Naive B cell (primary cell): ENCODE data around the gene C4BPB. TPM values are rescaled to one million over a fixed set of nuclear protein-coding genes. Genes with fewer than 3 reads are reported as not detected.

Experiments used
- ATAC-seq, 2 donors: fragments of 150-1000 bp; cut with Tn5 transposase; 2 replicates each; pipeline ENCODE4 v1.10.0; 2021; ENCODE audit warnings: low read depth in 2 of 2, mild to moderate bottlenecking in 2 of 2, moderate library complexity in 2 of 2
- DNase-seq: peaks from one replicate; pipeline ENCODE4 v3.0.0; 2022
- H3K27ac Mint-ChIP-seq, 6 donors: one replicate each; pipeline ENCODE4 v1.8.0; 2020 to 2022; ENCODE audit warnings: mild to moderate bottlenecking in 6 of 6, mixed read lengths in 6 of 6, moderate library complexity in 5 of 6, inconsistent platforms in 2 of 6
- H3K27me3 Mint-ChIP-seq, 3 donors: one replicate each; pipeline ENCODE4 v1.8.0; 2021 to 2022; ENCODE audit warnings: mixed read lengths in 3 of 3, mild to moderate bottlenecking in 1 of 3
- H3K36me3 Mint-ChIP-seq, 2 donors: one replicate each; pipeline ENCODE4 v1.8.0; 2020 to 2022; ENCODE audit warnings: mixed read lengths in 2 of 2, inconsistent platforms in 1 of 2, mild to moderate bottlenecking in 1 of 2
- H3K4me1 Mint-ChIP-seq, 3 donors: one replicate each; pipeline ENCODE4 v1.8.0; 2020 to 2022; ENCODE audit warnings: mixed read lengths in 3 of 3, inconsistent platforms in 1 of 3, mild to moderate bottlenecking in 1 of 3, moderate library complexity in 1 of 3
- H3K4me3 Mint-ChIP-seq, 8 donors: one replicate each; pipeline ENCODE4 v1.8.0; 2020 to 2022; ENCODE audit warnings: mild to moderate bottlenecking in 8 of 8, mixed read lengths in 8 of 8, moderate library complexity in 8 of 8, inconsistent platforms in 2 of 8
- H3K9me3 Mint-ChIP-seq, 7 donors: one replicate each; pipeline ENCODE4 v1.8.0; 2020 to 2022; ENCODE audit warnings: mixed read lengths in 7 of 7, mild to moderate bottlenecking in 5 of 7, inconsistent platforms in 2 of 7, moderate library complexity in 1 of 7
- polyA plus RNA-seq, 6 donors: library from polyadenylated mRNA; unstranded; fragments of 300-500 nt; fragmentation: Illumina TruSeq; gene quantifications; one replicate each; pipeline ENCODE4 v1.2.3, GENCODE V29; 2021; ENCODE audit warnings: low read depth in 6 of 6

Gene C4BPB
- polyA plus RNA-seq, 6 donors from 2014 or later = 0.23 TPM; not detected in 5

GRCh38 chr1:207145401-207146058 is 56.9 kb downstream of the C4BPB start:
- H3K4me1 Mint-ChIP-seq = peaks cover 0 to 3% (median 0%) of the 10 kb centered on the region in 3 donors
- no peak for DNase-seq
- H3K27ac Mint-ChIP-seq = no peak overlapping the region
- H3K36me3 Mint-ChIP-seq = no peaks in the 10 kb centered on the region
- peaks cover 0 to 8% (median 2%) of the 10 kb centered on the region in 3 donors for H3K27me3 Mint-ChIP-seq
- no peak overlapping the region for H3K4me3 Mint-ChIP-seq
- peaks cover 0 to 5% (median 0%) of the 10 kb centered on the region in 7 donors for H3K9me3 Mint-ChIP-seq
- no peak for ATAC-seq

Other genes starting within 250 kb of the C4BPB start
- not detected for gene IL20, start 223.2 kb upstream of the C4BPB start, polyA plus RNA-seq
- 10 to 100 TPM; 44.1 to 94.5 (median 57.5) TPM for gene IL24, start 191.4 kb upstream of the C4BPB start, polyA plus RNA-seq
- gene FCMR, start 166.9 kb upstream of the C4BPB start, polyA plus RNA-seq = 1,000 to 10,000 TPM; 1,550 to 2,548 (median 1,723) TPM
- gene PIGR, start 142.4 kb upstream of the C4BPB start, polyA plus RNA-seq = under 1 TPM; 0.05 to 0.84 (median 0.64) TPM
- not detected for gene FCAMR, start 118.4 kb upstream of the C4BPB start, polyA plus RNA-seq
- 1 to 10 TPM in 1 of 6 donors, under 1 TPM in 3, not detected in 2; 0.08 to 2.3 (median 0.12) TPM for gene C1orf116, start 56.1 kb upstream of the C4BPB start, polyA plus RNA-seq
- gene YOD1, start 37.7 kb upstream of the C4BPB start, polyA plus RNA-seq = 1 to 10 TPM; 1.3 to 3.5 (median 1.8) TPM
- gene PFKFB2, start 35.6 kb upstream of the C4BPB start, polyA plus RNA-seq = 1 to 10 TPM; 2.5 to 8.2 (median 6.1) TPM
- not detected for gene C4BPA, start 15.4 kb downstream of the C4BPB start, polyA plus RNA-seq
- 100 to 1,000 TPM; 232 to 326 (median 293) TPM for gene CD55, start 232.8 kb downstream of the C4BPB start, polyA plus RNA-seq